GM10266 (cell line): Measurements from ENCODE around the gene AARS2.
"Not testable (repeated sequence)": the region's sequence is repeated elsewhere in the genome, so short reads cannot be mapped to it uniquely, and the experiment has no call there.

Source experiments
- DNase-seq: peaks from one replicate; pipeline ENCODE4 v3.0.0; 2012; ENCODE audit errors: extremely low spot score
- TF ChIP-seq, protein P1 (sequence below): IDR thresholded peaks from 2 replicates; pipeline ENCODE4 v1.5.1; 2012; ENCODE audit warnings: mild to moderate bottlenecking, low read depth; ENCODE audit not compliant: control insufficient read depth, insufficient read depth; ENCODE audit errors: missing control alignments

AARS2 gene

GRCh38 chr6:44327760-44328159 lies 14.6 kb upstream of the AARS2 start:
- no peak for DNase-seq
- TF ChIP-seq, protein P1, sequence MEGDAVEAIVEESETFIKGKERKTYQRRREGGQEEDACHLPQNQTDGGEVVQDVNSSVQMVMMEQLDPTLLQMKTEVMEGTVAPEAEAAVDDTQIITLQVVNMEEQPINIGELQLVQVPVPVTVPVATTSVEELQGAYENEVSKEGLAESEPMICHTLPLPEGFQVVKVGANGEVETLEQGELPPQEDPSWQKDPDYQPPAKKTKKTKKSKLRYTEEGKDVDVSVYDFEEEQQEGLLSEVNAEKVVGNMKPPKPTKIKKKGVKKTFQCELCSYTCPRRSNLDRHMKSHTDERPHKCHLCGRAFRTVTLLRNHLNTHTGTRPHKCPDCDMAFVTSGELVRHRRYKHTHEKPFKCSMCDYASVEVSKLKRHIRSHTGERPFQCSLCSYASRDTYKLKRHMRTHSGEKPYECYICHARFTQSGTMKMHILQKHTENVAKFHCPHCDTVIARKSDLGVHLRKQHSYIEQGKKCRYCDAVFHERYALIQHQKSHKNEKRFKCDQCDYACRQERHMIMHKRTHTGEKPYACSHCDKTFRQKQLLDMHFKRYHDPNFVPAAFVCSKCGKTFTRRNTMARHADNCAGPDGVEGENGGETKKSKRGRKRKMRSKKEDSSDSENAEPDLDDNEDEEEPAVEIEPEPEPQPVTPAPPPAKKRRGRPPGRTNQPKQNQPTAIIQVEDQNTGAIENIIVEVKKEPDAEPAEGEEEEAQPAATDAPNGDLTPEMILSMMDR: no peak

DNA sequence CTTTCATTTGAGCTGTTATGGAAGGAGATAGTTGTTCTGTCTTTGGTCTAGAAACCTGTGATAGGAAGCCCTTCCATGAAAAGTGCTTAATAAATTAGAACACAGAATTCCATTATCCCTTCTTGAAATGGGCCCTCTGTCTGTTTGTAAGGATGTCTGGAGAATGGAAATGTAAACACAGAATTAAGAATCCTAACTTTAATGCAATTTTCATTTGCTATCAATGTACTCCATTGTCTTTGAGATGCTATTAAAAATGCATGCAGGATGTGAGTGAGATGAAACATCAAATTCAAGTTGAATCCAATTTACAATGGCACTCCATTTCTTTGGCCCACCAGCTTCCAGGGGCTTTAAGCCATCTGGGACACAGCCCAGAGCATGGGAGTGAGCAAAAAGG lies 13.9 kb upstream of the AARS2 start:
- DNase-seq: no peak
- TF ChIP-seq, protein P1: no peak

DNA sequence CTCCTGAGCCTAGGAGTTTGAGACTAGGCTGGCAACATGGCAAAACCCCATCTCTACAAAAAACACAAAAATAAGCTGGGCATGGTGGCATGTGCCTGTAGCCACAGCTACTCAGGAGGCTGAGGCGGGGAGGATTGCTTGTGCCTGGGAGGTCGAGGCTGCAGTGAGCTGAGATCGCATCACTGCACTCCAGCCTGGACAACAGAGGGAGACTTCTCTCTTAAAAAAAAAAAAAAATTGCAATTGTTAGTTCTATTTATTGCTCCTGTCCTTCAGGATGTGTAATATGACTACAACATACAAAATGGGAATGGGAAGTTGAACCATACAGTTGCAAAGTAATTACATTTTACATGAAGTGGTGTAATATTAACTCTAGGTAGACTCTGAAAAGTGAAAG lies 8.1 kb upstream of the AARS2 start:
- TF ChIP-seq, protein P1: no peak

DNA sequence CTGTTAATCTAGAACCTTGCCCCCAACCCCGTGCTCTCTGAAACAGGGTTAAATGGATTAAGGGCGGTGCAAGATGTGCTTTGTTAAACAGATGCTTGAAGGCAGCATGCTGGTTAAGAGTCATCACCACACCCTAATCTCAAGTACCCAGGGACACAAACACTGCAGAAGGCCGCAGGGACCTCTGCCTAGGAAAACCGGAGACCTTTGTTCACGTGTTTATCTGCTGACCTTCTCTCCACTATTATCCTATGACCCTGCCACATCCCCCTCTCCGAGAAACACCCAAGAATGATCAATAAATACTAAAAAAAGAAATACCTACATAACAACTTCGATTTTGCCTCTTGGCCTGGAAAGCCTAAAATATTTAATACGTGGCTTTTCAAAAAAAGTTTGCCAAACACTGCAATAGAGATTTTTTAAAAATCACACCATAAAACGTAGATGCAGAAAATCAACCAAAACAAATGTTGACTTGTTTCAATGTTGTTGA lies 4.0 kb upstream of the AARS2 start:
- DNase-seq: not testable (repeated sequence)

More for the DNA sequence above, 8.1 kb upstream of the AARS2 start:
- DNase-seq: no peak

- TF ChIP-seq, protein P1: no peak
- DNase-seq: no peak
Measured at GRCh38 chr6:44316481-44316880, 3.3 kb upstream of the AARS2 start.

GRCh38 chr6:44315951-44316350 lies 2.8 kb upstream of the AARS2 start:
- no peak for DNase-seq
- TF ChIP-seq, protein P1: no peak

DNA sequence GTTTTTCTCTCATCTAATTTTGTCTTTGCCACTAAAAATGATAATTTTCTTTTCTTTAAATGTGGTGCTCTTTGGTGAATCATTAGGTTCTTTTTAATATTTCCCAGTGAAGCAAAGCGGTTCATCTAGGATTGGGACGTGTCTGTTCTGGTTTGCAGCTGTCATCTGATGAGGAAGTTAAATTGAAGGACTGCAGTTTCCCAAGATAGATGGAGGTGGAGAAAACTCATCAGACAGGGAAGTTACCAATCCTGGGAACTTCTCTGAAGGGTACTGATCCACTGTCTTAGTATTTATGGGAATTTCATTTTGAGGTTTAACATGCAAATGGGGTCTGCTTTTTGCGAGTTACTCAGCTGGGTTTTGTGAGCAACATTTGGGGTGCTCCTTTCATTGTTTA lies 2.4 kb upstream of the AARS2 start:
- no peak for DNase-seq
- TF ChIP-seq, protein P1: no peak

GRCh38 chr6:44314657-44315056 lies 1.5 kb upstream of the AARS2 start:
- DNase-seq: not testable (repeated sequence)
